HG03571 (cell line): ENCODE data around the gene SSC5D.

Experiments
- ATAC-seq: cut with Tn5 transposase; IDR thresholded peaks from one replicate; pipeline ENCODE4 v1.9.1; 2021; ENCODE audit not compliant: unreplicated experiment

The SSC5D gene

GRCh38 chr19:55472463-55472862 is 15.8 kb upstream of the SSC5D start:
- ATAC-seq: no peak

- ATAC-seq: no peak
Observed at GRCh38 chr19:55473225-55474012, 14.8 kb upstream of the SSC5D start.

- ATAC-seq: no peak
Observed at GRCh38 chr19:55474269-55475265, 13.7 kb upstream of the SSC5D start.

GRCh38 chr19:55476100-55476775 is 12.0 kb upstream of the SSC5D start, which contains the start of gene ZNF628:
Gene ZNF628, plus strand, starts transcription at chr19:55476617. Its CDS starts 3,294 bp downstream, at chr19:55479911.
- ATAC-seq: peak; percentile 94

- ATAC-seq: no peak
Observed at GRCh38 chr19:55477905-55478304, 10.3 kb upstream of the SSC5D start.

- no peak for ATAC-seq
Observed at GRCh38 chr19:55478364-55478763, 9.9 kb upstream of the SSC5D start.

- no peak for ATAC-seq
Observed at GRCh38 chr19:55479045-55479444, 9.2 kb upstream of the SSC5D start.

GRCh38 chr19:55479451-55480230 is 8.6 kb upstream of the SSC5D start:
- ATAC-seq: no peak

- no peak for ATAC-seq
Observed at GRCh38 chr19:55481148-55481793, 7.0 kb upstream of the SSC5D start.

- ATAC-seq: no peak
Observed at GRCh38 chr19:55481794-55482155, 6.5 kb upstream of the SSC5D start.

- ATAC-seq: no peak
Observed at GRCh38 chr19:55482156-55482961, 5.9 kb upstream of the SSC5D start.

- no peak for ATAC-seq
Observed at GRCh38 chr19:55482967-55483705, 5.1 kb upstream of the SSC5D start.

GRCh38 chr19:55483706-55484592 is 4.3 kb upstream of the SSC5D start:
- ATAC-seq: no peak

GRCh38 chr19:55484593-55485438 is 3.4 kb upstream of the SSC5D start, which contains the start of gene NAT14:
Gene NAT14, plus strand, starts transcription at chr19:55485188. Its CDS starts 521 bp downstream, at chr19:55485709.
- no peak for ATAC-seq

GRCh38 chr19:55485439-55486011 is 2.7 kb upstream of the SSC5D start:
- no peak for ATAC-seq
